ENCODE data around the gene TM9SF2. TPM values are rescaled to one million over a fixed set of nuclear protein-coding genes. Genes with fewer than 3 reads are reported as not detected.
"Not testable (repeated sequence)": the region's sequence is repeated elsewhere in the genome, so short reads cannot be mapped to it uniquely, and the experiment has no call there.

The TM9SF2 gene
- total RNA-seq, 1 experiment from 2014 or later, result 67.9 TPM

DNA sequence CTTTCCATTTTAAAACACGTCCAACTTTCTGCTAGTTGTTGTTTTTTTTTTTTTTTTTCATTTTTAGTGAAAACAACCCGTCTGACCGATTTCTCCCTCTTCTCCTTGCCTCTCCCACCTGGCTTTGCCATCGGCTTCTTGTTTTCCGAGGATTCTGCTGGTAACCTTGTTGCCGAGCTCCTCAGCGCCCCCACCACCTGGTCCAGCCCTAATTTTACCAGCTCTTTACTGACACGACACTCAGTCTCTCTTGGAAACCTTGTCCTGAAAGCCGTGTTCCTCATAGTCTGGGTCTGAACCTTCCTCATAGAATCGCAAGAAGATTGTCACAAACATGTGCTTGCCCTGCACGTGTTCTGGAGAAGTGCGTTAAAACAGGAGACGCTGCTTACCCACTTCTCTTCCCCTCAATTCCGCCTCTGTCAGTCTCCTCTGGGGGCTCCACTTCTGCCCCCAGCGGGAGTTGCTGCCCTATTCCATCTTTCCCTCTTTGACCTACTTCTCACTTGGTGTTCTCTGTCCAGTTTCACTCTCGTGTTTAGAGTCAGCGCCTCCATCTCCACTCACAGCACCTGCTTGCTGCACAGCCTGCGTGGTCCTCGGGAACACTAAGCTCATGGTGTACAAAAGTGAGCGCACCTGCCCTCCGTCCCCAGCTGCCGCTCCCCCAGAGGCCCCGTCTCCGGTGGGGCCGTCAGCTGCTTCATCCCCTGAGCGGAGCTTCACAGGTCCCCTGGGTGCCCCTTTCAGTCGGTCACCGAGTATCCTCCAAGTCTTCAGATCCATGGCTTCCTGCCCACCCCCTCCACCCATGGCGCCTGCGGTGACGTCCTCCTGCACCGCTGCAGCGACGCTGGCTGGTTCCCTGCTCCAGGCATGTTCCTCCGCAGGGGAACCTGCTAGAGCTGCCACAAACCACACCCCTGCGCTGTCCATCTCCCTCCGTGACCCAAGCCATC is 65.1 kb downstream of the TM9SF2 start:
- ATAC-seq (no peak), DNase-seq (ENCODE audit: low read depth, low spot score) (no peak)
- in situ Hi-C loops (cut with HindIII; ENCODE audit: low pct_unique_long_range_greater_than_20kb, low sequenced_read_pairs) (no loop called here), intact Hi-C loops (cut with micrococcal nuclease; ENCODE audit: unreplicated experiment) (no loop called here)
- POLR2A ChIA-PET, result no interaction called here
- Histone ChIP-seq H3K27ac (ENCODE audit: low read length) (no peak overlapping the region), H3K36me3 (ENCODE audit: control insufficient read depth, insufficient read depth, low read length) (peaks cover 2% of the 10 kb centered on the region; the same call in 1 of the 2 replicates), H3K27me3 (ENCODE audit: control insufficient read depth, insufficient read depth, low read length) (no peaks in the 10 kb centered on the region), H3K4me3 (ENCODE audit: low read depth in 2 of 2, low read length in 2 of 2) (no peak overlapping the region), H3K4me1 (ENCODE audit: control insufficient read depth, insufficient read depth, low read length) (no peaks in the 10 kb centered on the region), H3K9me3 (ENCODE audit: control insufficient read depth, insufficient read depth, low read depth, low read length) (no peaks in the 10 kb centered on the region)
- BruUV-seq (replicated peaks), result no TSS peak
- CTCF ChIA-PET, result no interaction called here
- no peak for TF ChIP-seq TCF7L2 (IDR thresholded peaks at IDR 0.05; ENCODE audit: low read depth, low read length)

DNA sequence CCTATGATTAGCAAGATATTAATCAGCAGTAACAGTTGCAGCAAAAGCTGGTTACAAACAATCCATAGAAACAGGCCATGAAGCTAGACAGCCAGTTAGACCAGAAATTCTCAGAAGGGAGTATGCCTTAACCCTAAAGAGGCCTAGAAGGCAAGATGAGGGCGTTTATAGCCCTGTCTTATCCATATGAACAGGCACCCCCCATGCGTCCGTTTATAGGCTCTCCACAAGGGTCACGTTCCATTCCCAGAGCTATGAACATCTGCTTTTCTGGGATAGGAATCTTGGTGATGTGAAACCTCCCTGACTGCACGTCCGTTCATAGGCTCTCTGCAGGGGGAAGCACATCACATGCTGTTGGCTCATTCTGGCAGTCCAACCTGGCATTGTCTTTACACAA is 67.6 kb downstream of the TM9SF2 start:
- ATAC-seq; POLR2A ChIA-PET; in situ Hi-C loops (cut with HindIII; ENCODE audit: low pct_unique_long_range_greater_than_20kb, low sequenced_read_pairs): not testable (repeated sequence)

DNA sequence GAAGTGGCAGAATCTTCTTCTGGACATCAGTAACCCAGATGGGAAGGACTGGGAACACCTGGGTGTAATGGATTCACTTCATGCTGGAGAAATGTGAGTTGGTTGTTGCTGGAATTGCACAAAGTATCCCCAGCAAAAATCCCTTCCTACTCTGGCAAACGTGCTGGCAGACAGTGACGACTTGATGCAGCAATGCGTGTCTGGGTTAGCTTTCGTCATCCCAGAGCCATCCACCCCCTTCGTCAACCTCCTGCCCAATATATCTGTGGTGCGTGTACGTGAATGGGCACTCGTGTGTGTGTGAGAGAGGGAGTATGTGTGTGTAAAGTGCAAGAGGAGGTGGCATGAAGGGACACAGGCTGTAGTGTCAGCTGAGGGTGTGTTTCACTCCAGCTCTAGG is 70.9 kb downstream of the TM9SF2 start:
- H3K4me3 ChIP-seq (ENCODE audit: low read depth in 2 of 2, low read length in 2 of 2), result no peak overlapping the region
- H3K9me3 ChIP-seq (ENCODE audit: control insufficient read depth, insufficient read depth, low read depth, low read length), result no peaks in the 10 kb centered on the region
- no peaks in the 10 kb centered on the region for H3K36me3 ChIP-seq (ENCODE audit: control insufficient read depth, insufficient read depth, low read length)
- TF ChIP-seq, protein P1, sequence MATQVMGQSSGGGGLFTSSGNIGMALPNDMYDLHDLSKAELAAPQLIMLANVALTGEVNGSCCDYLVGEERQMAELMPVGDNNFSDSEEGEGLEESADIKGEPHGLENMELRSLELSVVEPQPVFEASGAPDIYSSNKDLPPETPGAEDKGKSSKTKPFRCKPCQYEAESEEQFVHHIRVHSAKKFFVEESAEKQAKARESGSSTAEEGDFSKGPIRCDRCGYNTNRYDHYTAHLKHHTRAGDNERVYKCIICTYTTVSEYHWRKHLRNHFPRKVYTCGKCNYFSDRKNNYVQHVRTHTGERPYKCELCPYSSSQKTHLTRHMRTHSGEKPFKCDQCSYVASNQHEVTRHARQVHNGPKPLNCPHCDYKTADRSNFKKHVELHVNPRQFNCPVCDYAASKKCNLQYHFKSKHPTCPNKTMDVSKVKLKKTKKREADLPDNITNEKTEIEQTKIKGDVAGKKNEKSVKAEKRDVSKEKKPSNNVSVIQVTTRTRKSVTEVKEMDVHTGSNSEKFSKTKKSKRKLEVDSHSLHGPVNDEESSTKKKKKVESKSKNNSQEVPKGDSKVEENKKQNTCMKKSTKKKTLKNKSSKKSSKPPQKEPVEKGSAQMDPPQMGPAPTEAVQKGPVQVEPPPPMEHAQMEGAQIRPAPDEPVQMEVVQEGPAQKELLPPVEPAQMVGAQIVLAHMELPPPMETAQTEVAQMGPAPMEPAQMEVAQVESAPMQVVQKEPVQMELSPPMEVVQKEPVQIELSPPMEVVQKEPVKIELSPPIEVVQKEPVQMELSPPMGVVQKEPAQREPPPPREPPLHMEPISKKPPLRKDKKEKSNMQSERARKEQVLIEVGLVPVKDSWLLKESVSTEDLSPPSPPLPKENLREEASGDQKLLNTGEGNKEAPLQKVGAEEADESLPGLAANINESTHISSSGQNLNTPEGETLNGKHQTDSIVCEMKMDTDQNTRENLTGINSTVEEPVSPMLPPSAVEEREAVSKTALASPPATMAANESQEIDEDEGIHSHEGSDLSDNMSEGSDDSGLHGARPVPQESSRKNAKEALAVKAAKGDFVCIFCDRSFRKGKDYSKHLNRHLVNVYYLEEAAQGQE (IDR thresholded peaks at IDR 0.05; ENCODE audit: insufficient read depth in 1 of 2, low read depth in 2 of 2, low read length in 1 of 2), result no peak
- no peak for TF ChIP-seq SIN3A (IDR thresholded peaks at IDR 0.05; ENCODE audit: borderline replicate concordance, insufficient read depth, low read depth, low read length)
- TF ChIP-seq POLR2AphosphoS5 (IDR thresholded peaks at IDR 0.05; ENCODE audit: low read depth, low read length), result no peak
- TF ChIP-seq, protein P2, sequence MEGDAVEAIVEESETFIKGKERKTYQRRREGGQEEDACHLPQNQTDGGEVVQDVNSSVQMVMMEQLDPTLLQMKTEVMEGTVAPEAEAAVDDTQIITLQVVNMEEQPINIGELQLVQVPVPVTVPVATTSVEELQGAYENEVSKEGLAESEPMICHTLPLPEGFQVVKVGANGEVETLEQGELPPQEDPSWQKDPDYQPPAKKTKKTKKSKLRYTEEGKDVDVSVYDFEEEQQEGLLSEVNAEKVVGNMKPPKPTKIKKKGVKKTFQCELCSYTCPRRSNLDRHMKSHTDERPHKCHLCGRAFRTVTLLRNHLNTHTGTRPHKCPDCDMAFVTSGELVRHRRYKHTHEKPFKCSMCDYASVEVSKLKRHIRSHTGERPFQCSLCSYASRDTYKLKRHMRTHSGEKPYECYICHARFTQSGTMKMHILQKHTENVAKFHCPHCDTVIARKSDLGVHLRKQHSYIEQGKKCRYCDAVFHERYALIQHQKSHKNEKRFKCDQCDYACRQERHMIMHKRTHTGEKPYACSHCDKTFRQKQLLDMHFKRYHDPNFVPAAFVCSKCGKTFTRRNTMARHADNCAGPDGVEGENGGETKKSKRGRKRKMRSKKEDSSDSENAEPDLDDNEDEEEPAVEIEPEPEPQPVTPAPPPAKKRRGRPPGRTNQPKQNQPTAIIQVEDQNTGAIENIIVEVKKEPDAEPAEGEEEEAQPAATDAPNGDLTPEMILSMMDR (IDR thresholded peaks at IDR 0.05), result no peak
- no peak for TF ChIP-seq TCF7L2 (IDR thresholded peaks at IDR 0.05; ENCODE audit: low read depth, low read length)
- BruUV-seq (replicated peaks), result no TSS peak
- ChIA-PET POLR2A (no interaction called here), CTCF (no interaction called here)
- no peaks in the 10 kb centered on the region for H3K27me3 ChIP-seq (ENCODE audit: control insufficient read depth, insufficient read depth, low read length)
- in situ Hi-C loops (cut with HindIII; ENCODE audit: low pct_unique_long_range_greater_than_20kb, low sequenced_read_pairs) (no loop called here), intact Hi-C loops (cut with micrococcal nuclease; ENCODE audit: unreplicated experiment) (no loop called here)
- no peak for ATAC-seq
- DNase-seq (ENCODE audit: low read depth, low spot score), result no peak
- no peak overlapping the region for H3K27ac ChIP-seq (ENCODE audit: low read length)
- H3K4me1 ChIP-seq (ENCODE audit: control insufficient read depth, insufficient read depth, low read length), result no peaks in the 10 kb centered on the region

More for the DNA sequence above, 67.6 kb downstream of the TM9SF2 start:
- H3K27ac ChIP-seq (ENCODE audit: low read length); H3K9me3 ChIP-seq (ENCODE audit: control insufficient read depth, insufficient read depth, low read depth, low read length); H3K4me1 ChIP-seq (ENCODE audit: control insufficient read depth, insufficient read depth, low read length); H3K27me3 ChIP-seq (ENCODE audit: control insufficient read depth, insufficient read depth, low read length); H3K36me3 ChIP-seq (ENCODE audit: control insufficient read depth, insufficient read depth, low read length); intact Hi-C loops (cut with micrococcal nuclease; ENCODE audit: unreplicated experiment); CTCF ChIA-PET; BruUV-seq (replicated peaks); DNase-seq (ENCODE audit: low read depth, low spot score); H3K4me3 ChIP-seq (ENCODE audit: low read depth in 2 of 2, low read length in 2 of 2): not testable (repeated sequence)

Measured in Panc1 (cell line).